Coronary artery (tissue), 2 donors: ENCODE data around the gene KCNMB1.

Source experiments
- DNase-seq: peaks from one replicate; pipeline ENCODE4 v3.0.0-alpha.2; 2017; ENCODE audit warnings: low spot score
- H3K27ac ChIP-seq, 2 donors: fragments of 200-600 bp; sonication (generic); one replicate each; pipeline ENCODE4 v1.5.1; 2016 to 2019
- H3K4me3 ChIP-seq: fragments of 200-600 bp; sonication (generic); 2 replicates; pipeline ENCODE4 v1.5.1; 2016; ENCODE audit warnings: mild to moderate bottlenecking, moderate library complexity
- CTCF ChIP-seq: fragments of 200-600 bp; sonication (generic); IDR thresholded peaks from one replicate; pipeline ENCODE4 v1.5.1; 2019; ENCODE audit warnings: antibody characterized with exemption

KCNMB1 gene

GRCh38 chr5:170416526-170416925 lies 27.4 kb upstream of the KCNMB1 start:
- Histone ChIP-seq H3K4me3 (no peak overlapping the region), H3K27ac (no peak overlapping the region)
- no peak for DNase-seq
- TF ChIP-seq CTCF, result no peak

GRCh38 chr5:170414786-170415185 lies 25.6 kb upstream of the KCNMB1 start:
- Histone ChIP-seq H3K27ac (no peak overlapping the region), H3K4me3 (no peak overlapping the region)
- no peak for DNase-seq
- TF ChIP-seq CTCF, result no peak

- Histone ChIP-seq H3K27ac (no peak overlapping the region), H3K4me3 (no peak overlapping the region)
- no peak for DNase-seq
- TF ChIP-seq CTCF, result no peak
Measured at GRCh38 chr5:170413897-170414296, 24.7 kb upstream of the KCNMB1 start.

GRCh38 chr5:170411100-170411499 lies 21.9 kb upstream of the KCNMB1 start:
- no peak for DNase-seq
- no peak for TF ChIP-seq CTCF
- H3K4me3 ChIP-seq, result no peak overlapping the region
- no peak overlapping the region for H3K27ac ChIP-seq

- Histone ChIP-seq H3K4me3 (no peak overlapping the region), H3K27ac (no peak overlapping the region)
- DNase-seq, result no peak
- TF ChIP-seq CTCF, result no peak
Measured at GRCh38 chr5:170410401-170410800, 21.2 kb upstream of the KCNMB1 start.

- DNase-seq, result no peak
- H3K4me3 ChIP-seq, result no peak overlapping the region
- no peak for TF ChIP-seq CTCF
- no peak overlapping the region for H3K27ac ChIP-seq
Measured at GRCh38 chr5:170408877-170409660, 19.9 kb upstream of the KCNMB1 start.

GRCh38 chr5:170408226-170408625 lies 19.1 kb upstream of the KCNMB1 start:
- TF ChIP-seq CTCF, result no peak
- H3K4me3 ChIP-seq, result no peak overlapping the region
- DNase-seq, result no peak
- no peak overlapping the region for H3K27ac ChIP-seq
